Renal cortical epithelial cell (primary cell): ENCODE data around the gene MARF1. TPM values are rescaled to one million over a fixed set of nuclear protein-coding genes. Genes with fewer than 3 reads are reported as not detected.
"Not testable (repeated sequence)": the region's sequence is repeated elsewhere in the genome, so short reads cannot be mapped to it uniquely, and the experiment has no call there.

Experiments
- DNase-seq: peaks from one replicate; pipeline ENCODE4 v3.0.0-alpha.2; 2011; ENCODE audit warnings: low read depth
- total RNA-seq: library from RNA; depleted of rRNA; stranded (reverse); fragments of >200 nt; gene quantifications from 2 replicates; pipeline ENCODE4 v1.2.3, GENCODE V29; 2014

Gene MARF1
- 11.1 and 32.3 TPM in 2 replicates for total RNA-seq

- peak; percentile 73 for DNase-seq
Measured at GRCh38 chr16:15643048-15643945, at the start of gene MARF1. Gene MARF1 (minus strand): TSS chr16:15643154. CDS start chr16:15639233, 3,921 bp downstream.

GRCh38 chr16:15692508-15692907, 49.6 kb upstream of the MARF1 start:
- DNase-seq, result not testable (repeated sequence)

- DNase-seq, result no peak
Measured at GRCh38 chr16:15691046-15691445, 48.1 kb upstream of the MARF1 start.

GRCh38 chr16:15690296-15690695, 47.3 kb upstream of the MARF1 start:
- DNase-seq, result no peak

GRCh38 chr16:15689290-15689689, 46.3 kb upstream of the MARF1 start:
- DNase-seq, result no peak

GRCh38 chr16:15686287-15686686, 43.3 kb upstream of the MARF1 start:
- no peak for DNase-seq

GRCh38 chr16:15682105-15682570, 39.2 kb upstream of the MARF1 start:
- DNase-seq, result peak; percentile 74

GRCh38 chr16:15677447-15677846, 34.5 kb upstream of the MARF1 start:
- no peak for DNase-seq

GRCh38 chr16:15676506-15676905, 33.6 kb upstream of the MARF1 start:
- no peak for DNase-seq

GRCh38 chr16:15674571-15674970, 31.6 kb upstream of the MARF1 start:
- no peak for DNase-seq

GRCh38 chr16:15672514-15673167, 29.7 kb upstream of the MARF1 start:
- peak; percentile 73 for DNase-seq

GRCh38 chr16:15672127-15672513, 29.2 kb upstream of the MARF1 start:
- not testable (repeated sequence) for DNase-seq

GRCh38 chr16:15671530-15672117, 28.7 kb upstream of the MARF1 start:
- no peak for DNase-seq

GRCh38 chr16:15667091-15667742, 24.3 kb upstream of the MARF1 start:
- no peak for DNase-seq

- DNase-seq, result no peak
Measured at GRCh38 chr16:15665107-15665506, 22.2 kb upstream of the MARF1 start.

- no peak for DNase-seq
Measured at GRCh38 chr16:15660203-15660601, 17.2 kb upstream of the MARF1 start.

- DNase-seq, result no peak
Measured at GRCh38 chr16:15658556-15658955, 15.6 kb upstream of the MARF1 start.

GRCh38 chr16:15658149-15658548, 15.2 kb upstream of the MARF1 start:
- no peak for DNase-seq

- DNase-seq, result not testable (repeated sequence)
Measured at GRCh38 chr16:15655561-15655960, 12.6 kb upstream of the MARF1 start.

GRCh38 chr16:15654591-15654990, 11.6 kb upstream of the MARF1 start:
- DNase-seq, result no peak

- DNase-seq, result no peak
Measured at GRCh38 chr16:15653227-15653626, 10.3 kb upstream of the MARF1 start.
